ENCODE results near the gene C2orf81. TPM values are rescaled to one million over a fixed set of nuclear protein-coding genes. Genes with fewer than 3 reads are reported as not detected.
A peak's percentile ranks its signal among the peaks of the same experiment; 100 is the strongest.

C2orf81 gene
- total and polyA plus RNA-seq, 2 of the 4 experiments (the other 2 are of a cell fraction), result 0.18 to 0.74 TPM

- ChIA-PET POLR2A (ENCODE audit: unreplicated experiment) (no interaction called here), CTCF (no interaction called here)
- no peak overlapping the region for H3K9ac ChIP-seq (ENCODE audit: low read depth, low read length)
- no peak overlapping the region for H3K18ac ChIP-seq (ENCODE audit: low read depth, low read length)
- 0 out of 2 replicates have a peak, but pooled peaks cover 3% of the 10 kb centered on the region for H4K20me1 ChIP-seq (ENCODE audit: insufficient read depth, low read length)
- dilution Hi-C loops (cut with HindIII; ENCODE audit: low sequenced_read_pairs, unreplicated experiment) (no loop called here), in situ Hi-C loops (cut with MboI; ENCODE audit: low sequenced_read_pairs) (no loop called here), intact Hi-C loops (cut with micrococcal nuclease) (no loop called here)
- H2BK20ac ChIP-seq (ENCODE audit: low read depth, low read length), result no peak overlapping the region
- no peaks in the 10 kb centered on the region for H3K27me3 ChIP-seq (ENCODE audit: control insufficient read depth, insufficient read depth, low read length)
- no peak overlapping the region for H3K56ac ChIP-seq (ENCODE audit: extremely low read depth, insufficient read depth, low read length)
- no peaks in the 10 kb centered on the region for H3K9me3 ChIP-seq (ENCODE audit: control insufficient read depth, insufficient read depth, low read length)
- no peak overlapping the region for H2AFZ ChIP-seq (replicated peaks; ENCODE audit: low read length, poor library complexity)
- no peak overlapping the region for H4K91ac ChIP-seq (ENCODE audit: insufficient read depth, low read depth, low read length)
- no peak overlapping the region for H3K4me3 ChIP-seq (ENCODE audit: insufficient read depth, low read depth, low read length)
- H3K14ac ChIP-seq (replicated peaks; ENCODE audit: low read depth, low read length), result 0 out of 2 replicates have a peak overlapping the region, but pooled peaks have one; percentile 7
- peaks cover 4% of the 10 kb centered on the region for H3K36me3 ChIP-seq (ENCODE audit: control insufficient read depth, insufficient read depth, low read length)
- no peak for ATAC-seq (ENCODE audit: low read depth)
- no peak overlapping the region for H2AK5ac ChIP-seq (ENCODE audit: low read depth, low read length)
- no peak overlapping the region for H3K27ac ChIP-seq (ENCODE audit: insufficient read depth, low read length)
- no peak for DNase-seq
- no peak overlapping the region for H4K8ac ChIP-seq (ENCODE audit: low read depth in 2 of 2, low read length in 2 of 2)
- 52% methylated on average over 3 of the region's 6 CpGs; no CpG with 5 or more reads in 1 of the 2 experiments for WGBS, 2 experiments (ENCODE audit: extremely low coverage in 2 of 2, insufficient read length in 1 of 2)
- no peak overlapping the region for H4K5ac ChIP-seq (ENCODE audit: low read depth, low read length)
- H3K9me1 ChIP-seq (ENCODE audit: insufficient read depth, low read length), result peaks cover 21% of the 10 kb centered on the region
- H2BK120ac ChIP-seq (ENCODE audit: low read depth, low read length), result no peak overlapping the region
- peaks cover 23 to 52% of the 10 kb centered on the region in 2 experiments for H3K79me1 ChIP-seq (ENCODE audit: low read depth in 1 of 2, low read length in 2 of 2)
- peak overlapping the region; percentile 55 for H3K4me2 ChIP-seq (ENCODE audit: low read depth, low read length)
- no peak overlapping the region for H2BK15ac ChIP-seq (ENCODE audit: low read depth, low read length)
- H2AK9ac ChIP-seq (replicated peaks; ENCODE audit: low read depth, low read length, poor library complexity), result no peak overlapping the region
- peak overlapping the region; percentile 5; the same call in 1 of the 2 replicates for H3K4ac ChIP-seq (ENCODE audit: low read depth, low read length)
- no peak overlapping the region for H3K23ac ChIP-seq (ENCODE audit: low read depth, low read length)
- BruUV-seq (replicated peaks), result no TSS peak
- peaks cover 23% of the 10 kb centered on the region for H3K4me1 ChIP-seq (ENCODE audit: control insufficient read depth, insufficient read depth, low read length)
- H2BK5ac ChIP-seq (ENCODE audit: low read depth, low read length, poor library complexity, severe bottlenecking), result no peak overlapping the region
- TF ChIP-seq ELK1 (IDR thresholded peaks at IDR 0.05; ENCODE audit: borderline replicate concordance, low read depth, low read length) (no peak), RFX5 (IDR thresholded peaks at IDR 0.05; ENCODE audit: low read depth, low read length) (no peak), NFE2L2 (IDR thresholded peaks at IDR 0.05; ENCODE audit: low read depth, low read length) (no peak), BHLHE40 (IDR thresholded peaks at IDR 0.05; ENCODE audit: low read depth, low read length) (no peak), SMC3 (IDR thresholded peaks at IDR 0.05; ENCODE audit: low read depth, low read length) (no peak), MAZ (IDR thresholded peaks at IDR 0.05; ENCODE audit: borderline replicate concordance, low read depth, low read length) (no peak), RAD21 (IDR thresholded peaks at IDR 0.05; ENCODE audit: low read length) (no peak), CHD1 (IDR thresholded peaks at IDR 0.05; ENCODE audit: low read depth, low read length) (no peak), MXI1 (IDR thresholded peaks at IDR 0.05; ENCODE audit: borderline replicate concordance, low read depth, low read length) (no peak), CEBPB (IDR thresholded peaks at IDR 0.05; ENCODE audit: low read depth, low read length) (no peak), MAFK (IDR thresholded peaks at IDR 0.05; ENCODE audit: low read depth, low read length) (no peak), RCOR1 (IDR thresholded peaks at IDR 0.05; ENCODE audit: insufficient replicate concordance, low read length) (no peak), FOS (IDR thresholded peaks at IDR 0.05; ENCODE audit: low read depth, low read length) (no peak), POLR2A (IDR thresholded peaks at IDR 0.05; ENCODE audit: low read depth, low read length) (no peak), USF2 (IDR thresholded peaks at IDR 0.05; ENCODE audit: low read depth, low read length) (no peak)
Observed at GRCh38 chr2:74436848-74437695, 15.7 kb upstream of the C2orf81 start.

Measured in IMR-90 (cell line).